HG02884 (cell line): ENCODE results near the gene CAPZA1.

Experiments used
- ATAC-seq: cut with Tn5 transposase; IDR thresholded peaks from one replicate; pipeline ENCODE4 v1.9.1; 2021; ENCODE audit warnings: mild to moderate bottlenecking, moderate library complexity; ENCODE audit not compliant: unreplicated experiment

CAPZA1 gene

DNA sequence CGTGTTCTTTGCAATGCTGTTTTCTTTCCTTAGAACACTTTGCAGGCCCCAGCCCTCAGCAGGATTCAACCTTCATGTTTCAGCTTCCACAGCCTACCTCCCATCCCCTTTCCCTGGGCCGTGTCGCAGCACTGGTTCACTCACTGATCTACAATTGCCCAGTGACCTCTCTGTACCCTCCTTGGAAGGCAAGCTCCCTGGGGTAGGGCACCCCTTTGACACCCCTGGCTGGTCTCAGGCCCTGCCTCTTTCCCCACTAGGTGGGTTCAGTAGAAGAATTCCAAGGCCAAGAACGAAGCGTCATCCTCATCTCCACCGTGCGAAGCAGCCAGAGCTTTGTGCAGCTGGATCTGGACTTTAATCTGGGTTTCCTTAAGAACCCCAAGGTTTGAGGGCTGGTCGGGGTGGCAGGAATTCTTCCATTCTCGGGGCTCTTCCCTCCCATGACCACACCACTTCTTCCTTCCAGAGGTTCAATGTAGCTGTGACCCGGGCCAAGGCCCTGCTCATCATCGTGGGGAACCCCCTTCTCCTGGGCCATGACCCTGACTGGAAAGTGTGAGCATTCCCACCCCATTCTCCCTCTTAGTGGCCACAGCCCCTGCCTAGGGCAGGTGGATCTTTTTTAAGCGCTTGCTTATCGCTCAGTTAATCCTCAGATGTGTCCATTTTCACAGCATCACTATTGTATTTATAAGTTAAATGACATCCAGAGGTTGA lies 80.0 kb downstream of the CAPZA1 start:
- ATAC-seq = no peak

DNA sequence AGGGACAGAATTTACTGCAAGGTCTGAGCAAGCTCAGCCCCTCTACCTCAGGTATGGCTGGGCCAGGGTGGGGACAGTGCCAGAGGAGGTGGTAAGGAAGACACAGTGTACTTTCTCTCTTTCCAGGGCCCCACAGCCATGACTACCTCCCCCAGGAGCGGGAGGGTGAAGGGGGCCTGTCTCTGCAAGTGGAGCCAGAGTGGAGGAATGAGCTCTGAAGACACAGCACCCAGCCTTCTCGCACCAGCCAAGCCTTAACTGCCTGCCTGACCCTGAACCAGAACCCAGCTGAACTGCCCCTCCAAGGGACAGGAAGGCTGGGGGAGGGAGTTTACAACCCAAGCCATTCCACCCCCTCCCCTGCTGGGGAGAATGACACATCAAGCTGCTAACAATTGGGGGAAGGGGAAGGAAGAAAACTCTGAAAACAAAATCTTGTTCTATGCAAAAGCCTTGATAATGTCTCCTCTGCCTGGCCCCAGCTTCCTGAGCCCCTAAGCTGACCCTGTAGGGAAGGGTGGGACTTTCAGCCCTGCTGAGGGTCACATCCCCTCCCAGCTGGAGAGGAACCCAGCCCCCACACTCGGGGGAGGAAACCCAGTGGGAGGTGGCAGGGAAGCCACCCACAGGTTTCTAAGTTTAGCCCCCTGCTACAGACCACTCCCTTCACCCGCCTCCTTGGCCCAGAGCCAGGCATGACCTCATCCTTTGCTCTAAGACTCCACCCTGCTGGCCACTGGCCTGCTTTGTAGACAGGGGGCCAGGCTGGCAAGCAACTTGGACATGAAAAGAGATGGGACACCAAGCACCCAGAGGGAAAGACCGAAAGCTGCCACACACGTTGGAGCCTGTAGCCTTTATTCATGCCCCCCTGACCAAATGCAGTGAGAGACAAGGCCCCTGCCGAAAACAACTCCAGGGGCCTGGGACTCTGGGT lies 80.9 kb downstream of the CAPZA1 start:
- ATAC-seq = no peak

DNA sequence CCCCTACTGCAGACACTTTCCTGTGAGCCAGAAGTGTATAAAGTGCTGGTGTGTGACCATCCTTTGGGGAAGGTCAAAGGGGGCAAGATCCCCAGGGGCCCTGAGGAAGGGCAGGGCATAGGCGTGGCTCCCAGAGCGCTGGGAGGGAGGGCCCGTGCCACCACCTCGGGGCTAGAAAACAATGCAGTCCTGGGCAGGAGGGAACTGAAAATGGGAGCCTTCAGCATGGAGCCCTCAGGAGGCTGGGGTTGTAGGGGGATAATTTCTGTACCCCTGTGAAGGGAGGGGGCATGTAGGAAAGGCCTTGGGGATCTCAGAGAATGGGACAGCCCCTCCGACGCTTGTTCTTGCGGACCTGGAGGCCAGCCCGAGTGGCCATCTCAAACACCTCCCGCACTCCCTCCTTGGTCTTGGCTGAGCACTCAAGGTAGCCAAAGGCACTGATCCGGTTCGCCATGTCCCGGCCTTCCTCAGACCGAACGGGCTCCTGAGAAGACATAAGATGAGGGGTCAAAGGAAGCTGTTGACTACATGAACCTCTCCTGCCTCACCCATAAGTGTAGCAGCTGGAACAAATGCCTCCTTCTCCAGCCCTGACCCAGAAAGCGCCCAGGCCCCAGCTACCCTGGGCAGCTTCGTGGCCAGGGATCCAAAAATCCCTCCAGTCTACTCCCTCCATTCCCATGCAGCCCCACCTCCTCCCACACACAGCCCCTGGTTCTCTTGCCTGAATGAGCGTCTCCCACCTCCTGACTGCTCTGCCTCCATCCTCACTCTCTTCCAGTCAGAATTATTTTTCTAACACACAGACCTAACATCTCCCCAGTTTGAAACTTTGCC lies 81.8 kb downstream of the CAPZA1 start:
- no peak for ATAC-seq

DNA sequence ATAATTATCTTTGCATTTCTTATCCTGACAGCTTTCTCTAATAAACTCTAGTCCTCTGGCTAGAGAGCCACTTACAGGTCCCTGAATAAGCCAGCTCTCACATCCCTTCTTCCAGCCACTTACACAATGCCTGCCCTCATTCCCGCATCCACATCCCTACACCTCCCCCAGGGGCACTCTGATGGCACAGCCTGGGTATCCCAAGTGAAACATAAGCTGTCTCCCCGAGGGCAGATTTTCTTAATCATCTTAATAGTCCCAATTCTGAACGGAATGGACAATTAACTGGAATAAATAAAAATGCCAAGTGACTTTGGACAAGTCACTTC lies 82.4 kb downstream of the CAPZA1 start:
- ATAC-seq = no peak

DNA sequence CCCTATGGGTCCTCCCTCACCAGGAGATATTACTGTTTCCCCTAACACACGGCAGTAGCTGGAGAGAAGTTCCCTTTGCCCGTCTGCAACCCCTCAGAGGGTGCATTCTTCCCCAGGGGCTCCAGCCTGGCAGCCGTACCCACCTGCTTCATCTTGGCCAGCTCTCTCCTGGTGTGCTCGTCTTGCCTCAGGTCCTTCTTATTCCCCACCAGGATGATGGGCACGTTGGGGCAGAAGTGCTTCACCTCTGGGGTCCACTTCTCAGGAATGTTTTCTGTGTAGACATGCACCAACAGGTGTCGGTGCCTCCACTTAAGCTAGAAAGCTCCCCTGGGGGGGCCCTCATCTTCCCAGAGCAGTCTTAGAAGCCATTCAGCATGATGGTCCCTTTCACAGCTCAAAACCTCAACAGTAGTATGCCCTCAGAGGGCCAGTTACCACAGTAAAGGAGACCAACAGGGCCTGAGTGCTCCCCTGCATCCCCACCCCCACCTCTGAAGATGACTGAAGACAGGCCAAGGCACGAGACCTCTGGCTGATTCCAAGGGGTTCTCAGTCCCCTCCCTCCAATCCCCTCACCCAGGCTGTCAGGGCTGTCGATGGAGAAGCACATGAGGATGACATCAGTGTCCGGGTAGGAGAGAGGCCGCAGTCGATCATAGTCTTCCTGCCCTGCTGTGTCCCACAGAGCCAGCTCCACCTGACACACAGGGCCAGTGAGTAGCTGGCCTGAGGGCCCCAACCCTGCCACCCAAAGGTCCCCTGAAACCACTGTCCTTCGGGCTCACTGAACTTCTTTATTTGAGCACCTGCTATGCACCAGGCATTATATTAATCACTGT lies 83.0 kb downstream of the CAPZA1 start:
- ATAC-seq = no peak

DNA sequence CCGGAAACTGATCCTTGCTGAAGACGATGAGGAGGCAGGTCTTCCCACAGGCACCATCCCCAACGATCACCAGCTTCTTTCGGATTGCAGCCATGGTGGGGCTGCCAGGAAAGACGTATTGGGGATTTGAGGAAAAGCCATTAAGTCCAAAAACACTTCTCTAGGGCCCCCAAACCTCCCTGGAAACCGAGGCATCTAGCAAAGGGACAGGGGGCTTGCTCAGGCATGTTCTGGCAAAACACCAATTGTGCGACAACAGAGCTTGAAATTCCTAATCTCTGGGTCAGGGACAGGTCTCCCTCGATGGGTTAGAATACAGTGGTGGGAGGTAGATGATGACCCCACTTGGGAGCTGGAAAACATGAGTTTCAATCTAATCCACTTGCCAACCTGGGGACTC lies 84.1 kb downstream of the CAPZA1 start:
- no peak for ATAC-seq

DNA sequence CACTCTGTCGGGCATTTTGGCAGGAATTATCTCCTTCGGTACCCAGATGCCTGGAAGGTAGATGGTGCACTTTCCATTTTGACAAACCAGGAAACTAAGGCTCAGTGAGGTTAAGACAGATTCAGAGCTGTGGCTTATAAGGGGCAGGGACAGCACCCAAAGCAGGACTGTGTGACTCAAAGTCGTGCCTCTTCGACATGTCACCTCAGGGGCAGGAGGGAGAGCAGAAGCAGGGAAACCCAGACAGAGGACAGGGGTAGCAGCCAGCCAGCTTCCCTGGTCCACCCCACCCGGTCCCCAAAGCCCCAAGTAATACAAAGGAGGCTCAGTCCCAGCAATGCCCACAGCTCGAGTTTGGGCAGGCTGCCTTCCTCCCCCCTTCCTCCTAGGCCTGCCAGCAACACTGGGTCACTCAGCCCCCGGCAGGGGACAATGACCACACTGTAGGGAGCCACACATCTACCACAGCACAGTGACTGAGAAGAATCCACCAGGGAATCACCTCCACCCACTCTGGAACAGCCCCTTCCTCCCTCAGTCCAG lies 84.8 kb downstream of the CAPZA1 start:
- no peak for ATAC-seq

DNA sequence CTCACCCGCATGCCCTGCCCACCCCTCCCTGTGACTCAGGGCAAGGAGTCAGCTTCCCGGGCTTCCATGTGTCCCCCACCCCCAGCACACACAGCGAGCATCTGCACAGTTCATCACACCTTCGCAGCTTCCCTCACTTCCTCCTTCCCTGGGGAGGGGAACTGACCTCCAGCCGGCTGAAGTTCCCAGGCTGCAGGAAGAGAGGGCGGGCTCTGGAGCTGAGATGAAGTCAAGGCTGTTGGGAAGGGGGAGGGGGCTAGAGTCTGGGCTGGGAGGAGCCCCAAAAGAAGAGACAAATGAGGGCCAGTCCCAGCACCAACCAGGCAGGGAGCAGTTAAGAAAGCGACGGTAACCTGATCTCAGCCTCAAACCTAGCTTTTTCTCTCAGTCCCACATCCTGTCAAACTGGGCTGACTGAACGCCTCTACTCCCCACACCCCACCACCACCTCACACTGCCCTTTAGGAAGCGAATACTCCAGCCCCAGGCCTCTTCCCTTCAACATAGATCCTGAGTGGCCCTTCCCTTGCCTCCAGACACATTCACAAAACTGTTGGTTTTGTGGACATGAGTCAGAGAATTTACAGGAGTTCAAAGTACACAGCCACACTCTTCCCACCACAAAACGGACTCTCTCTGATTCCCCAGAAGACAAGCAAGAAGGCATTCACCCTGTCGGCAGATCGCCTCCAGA lies 85.4 kb downstream of the CAPZA1 start:
- ATAC-seq = peak; percentile 57

DNA sequence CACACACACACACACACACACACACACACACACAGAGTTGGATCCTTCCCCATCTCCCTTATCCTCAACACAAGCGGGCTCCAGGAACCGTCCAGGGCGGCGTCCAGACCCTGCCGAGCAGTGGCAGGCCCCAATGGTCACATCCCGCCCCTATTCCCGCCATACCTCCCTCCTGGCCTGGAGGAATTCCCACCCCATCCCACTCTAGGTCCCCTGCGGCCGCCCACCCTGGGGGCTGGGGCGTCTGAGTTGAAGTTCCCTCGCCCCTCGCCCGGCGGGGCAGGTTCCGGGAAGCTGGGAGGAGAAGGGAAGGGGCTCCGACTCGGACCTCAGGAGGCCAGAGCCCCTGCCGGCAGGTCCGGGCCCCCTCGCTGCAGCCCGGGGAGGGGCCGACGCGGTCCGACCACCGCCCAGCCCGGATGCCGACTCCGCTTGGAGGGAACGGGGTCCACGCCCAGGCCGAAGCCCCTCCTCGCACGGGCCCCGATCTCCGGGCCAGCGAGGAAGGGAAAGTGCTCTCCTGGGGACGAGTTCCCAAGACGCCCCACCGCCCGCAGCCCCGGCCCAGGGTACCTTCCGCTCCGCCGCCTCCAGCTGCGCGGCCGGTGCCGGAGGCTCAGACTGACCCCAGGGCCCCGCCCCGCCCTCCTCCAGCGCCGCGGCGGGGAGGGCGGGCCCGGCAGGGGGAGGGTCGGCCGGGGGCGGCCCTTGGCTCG lies 87.0 kb downstream of the CAPZA1 start, which contains the start of gene RHOC:
RHOC (minus strand) TSS at position 623 of the 716 bp plus-strand sequence. CDS start 3,328 bp downstream, outside the sequence.
- peak; percentile 46 for ATAC-seq

DNA sequence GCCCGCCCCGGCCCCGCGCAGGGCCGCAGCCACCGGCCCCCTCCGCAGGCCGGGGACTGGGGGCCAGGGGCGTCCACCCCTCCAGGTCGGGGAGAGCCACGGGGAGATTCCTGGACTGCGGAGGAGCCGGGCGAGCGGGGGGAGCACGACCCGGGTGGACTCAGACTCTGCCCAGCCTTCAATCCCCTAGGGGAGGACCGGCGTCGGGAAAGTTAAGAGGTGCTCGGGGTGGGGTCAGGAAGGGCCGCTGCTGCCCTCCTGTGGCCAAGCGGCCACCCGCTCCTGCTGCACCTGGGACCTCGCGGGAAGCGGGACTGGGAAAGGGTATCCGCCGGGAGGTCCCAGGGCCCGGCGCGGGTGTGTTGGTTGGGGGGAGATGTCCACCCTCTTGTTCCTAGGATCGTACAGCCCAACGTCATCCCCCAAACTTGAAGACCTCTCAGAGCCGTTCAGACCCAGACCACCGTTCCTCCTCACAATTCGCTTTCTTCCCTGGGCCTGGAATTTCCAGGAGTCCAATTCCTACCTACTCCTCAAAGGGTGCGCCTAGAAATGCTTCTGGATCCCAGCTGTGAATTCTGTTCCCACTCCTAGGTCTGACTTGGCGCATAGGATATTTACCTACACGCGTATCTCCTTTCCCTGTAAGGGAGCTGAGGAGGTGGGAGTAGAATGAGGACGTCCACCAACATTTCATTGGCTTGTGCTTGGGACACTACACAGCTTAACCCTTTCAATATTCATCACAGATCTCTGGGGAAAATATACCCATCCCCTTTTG lies 87.8 kb downstream of the CAPZA1 start:
- peak; percentile 43 for ATAC-seq

DNA sequence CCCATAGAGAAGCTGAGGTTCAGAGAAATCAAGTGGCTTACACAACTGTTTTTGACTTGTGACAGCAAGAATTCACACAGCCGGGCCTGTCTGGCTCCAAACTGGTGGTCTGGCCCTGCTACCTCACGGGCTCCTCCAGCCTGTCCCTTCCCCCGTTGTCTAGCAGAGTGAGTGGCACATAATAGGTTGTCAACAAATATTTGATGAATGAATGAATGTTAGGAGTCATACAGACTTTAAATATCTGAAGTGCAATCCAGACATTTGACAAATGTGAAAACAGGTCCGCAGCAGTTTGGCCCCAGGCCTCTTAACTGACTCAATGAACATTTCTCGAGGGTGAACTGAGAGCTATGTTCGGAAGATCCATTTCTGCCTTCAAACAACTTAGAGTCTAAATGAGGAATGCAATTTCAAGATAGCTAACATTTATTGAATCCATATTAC lies 88.4 kb downstream of the CAPZA1 start:
- ATAC-seq = no peak

DNA sequence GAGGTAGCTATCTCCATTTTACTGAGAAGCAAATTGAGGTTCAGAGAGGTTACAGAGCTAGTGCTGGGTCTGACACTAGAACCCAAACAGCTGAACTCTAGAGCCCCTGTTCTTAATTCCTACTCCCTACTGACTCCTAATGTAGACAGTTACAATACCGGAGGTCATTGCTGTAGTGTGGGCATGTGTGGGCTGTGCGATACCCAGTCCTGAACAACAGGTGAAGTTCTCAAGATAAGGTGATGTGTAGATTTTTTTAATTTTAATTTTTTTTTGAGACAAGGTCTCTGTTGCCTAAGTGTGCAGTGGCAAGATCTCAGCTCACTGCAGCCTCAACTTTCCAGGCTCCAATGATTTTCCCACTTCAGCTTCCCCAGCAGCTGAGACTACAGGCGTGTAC lies 88.9 kb downstream of the CAPZA1 start:
- ATAC-seq = no peak

DNA sequence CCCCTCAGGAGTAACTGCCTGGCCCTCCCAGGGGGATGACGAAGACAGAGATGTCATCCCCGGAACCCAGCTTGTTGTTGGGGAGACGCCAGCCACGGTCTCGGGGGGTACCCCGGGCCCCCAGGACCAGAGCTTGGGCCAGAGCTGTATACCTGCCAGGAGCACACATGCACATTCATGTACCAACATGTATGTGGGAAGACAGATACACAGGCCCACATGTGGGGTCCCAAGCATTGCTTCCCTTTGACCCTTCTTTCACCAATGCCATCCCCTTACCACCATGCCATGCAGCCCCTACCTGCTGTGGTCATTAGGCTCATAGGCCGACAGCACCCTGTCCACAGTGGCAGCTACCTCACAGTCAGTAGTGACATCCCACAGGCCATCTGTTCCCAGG lies 90.5 kb downstream of the CAPZA1 start:
- ATAC-seq = no peak

DNA sequence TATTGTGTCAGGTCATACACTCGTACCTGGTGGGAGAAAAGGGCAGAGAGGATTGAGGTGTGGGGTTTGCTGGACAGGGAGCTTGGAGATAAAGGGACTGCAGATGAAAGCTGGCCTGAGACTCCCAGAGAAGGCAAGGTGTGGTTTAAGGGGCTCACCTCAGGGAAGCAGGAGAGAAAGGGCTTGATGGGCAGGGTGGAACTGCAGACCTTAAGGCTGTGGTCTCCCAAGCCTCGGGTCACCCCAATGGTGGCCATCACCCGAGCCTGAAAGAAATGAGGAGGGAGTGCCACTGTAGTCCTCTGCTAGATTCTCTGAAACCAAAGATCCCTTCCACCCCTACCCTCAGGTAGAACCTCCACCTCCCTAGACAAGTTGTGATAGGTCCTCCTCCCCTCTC lies 91.0 kb downstream of the CAPZA1 start:
- ATAC-seq = no peak

DNA sequence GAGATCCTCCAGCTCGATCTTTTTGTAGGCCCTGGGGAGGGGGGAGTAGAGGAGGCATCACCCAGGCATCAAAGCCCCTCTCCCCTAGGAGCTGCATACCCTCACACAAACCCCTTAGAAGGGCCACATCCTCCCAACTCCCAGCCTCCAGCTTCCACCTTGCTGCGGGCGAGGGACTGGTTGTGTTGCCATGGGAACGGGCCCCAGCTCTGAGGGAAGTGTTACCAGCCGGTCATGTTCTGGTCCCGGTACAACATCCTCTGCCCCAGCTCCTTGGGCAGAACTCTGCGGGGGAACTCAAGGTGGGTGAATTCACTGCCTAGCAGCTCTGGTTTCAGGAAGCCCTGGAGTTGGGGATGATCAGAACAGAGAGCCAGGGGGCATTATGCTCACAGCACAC lies 91.4 kb downstream of the CAPZA1 start:
- ATAC-seq = no peak

DNA sequence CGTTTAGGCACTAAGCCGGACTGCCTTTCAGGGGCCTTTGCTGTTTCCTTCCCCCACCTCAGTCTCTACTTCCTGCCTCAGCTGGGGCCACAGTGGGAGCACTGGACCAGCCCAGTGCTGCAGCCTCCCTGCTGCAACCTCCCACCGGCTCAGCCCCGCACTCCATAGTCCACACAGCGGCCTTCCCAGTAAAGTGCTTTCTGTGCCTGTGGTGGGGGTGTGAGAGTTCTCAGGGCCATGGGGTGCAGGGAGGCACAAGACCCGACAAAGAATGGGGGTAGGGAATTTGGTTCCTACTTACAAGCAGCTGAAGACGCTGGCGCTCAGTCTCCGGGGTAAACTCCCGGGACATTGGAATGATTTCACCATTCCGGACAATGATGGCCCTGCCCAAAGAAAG lies 92.0 kb downstream of the CAPZA1 start:
- no peak for ATAC-seq

DNA sequence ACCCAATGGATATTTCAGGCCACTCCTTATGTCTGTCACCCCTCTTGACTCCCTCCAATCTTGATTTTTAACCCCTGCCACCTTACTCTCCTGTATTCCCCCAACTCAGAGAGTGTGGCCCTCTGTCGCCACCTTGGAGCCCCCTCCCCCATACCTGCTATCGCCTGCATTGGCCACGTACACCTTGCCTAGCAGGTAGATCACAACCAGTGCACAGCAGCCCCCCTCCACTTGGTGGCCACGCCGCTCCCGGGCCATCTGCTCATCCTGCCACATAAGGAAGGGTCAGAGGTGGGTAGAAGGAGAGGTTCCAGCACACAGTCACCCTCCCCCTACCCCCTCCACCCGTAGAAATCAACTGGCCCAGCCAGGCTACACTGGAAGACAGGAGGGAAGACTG lies 92.6 kb downstream of the CAPZA1 start:
- ATAC-seq = no peak

DNA sequence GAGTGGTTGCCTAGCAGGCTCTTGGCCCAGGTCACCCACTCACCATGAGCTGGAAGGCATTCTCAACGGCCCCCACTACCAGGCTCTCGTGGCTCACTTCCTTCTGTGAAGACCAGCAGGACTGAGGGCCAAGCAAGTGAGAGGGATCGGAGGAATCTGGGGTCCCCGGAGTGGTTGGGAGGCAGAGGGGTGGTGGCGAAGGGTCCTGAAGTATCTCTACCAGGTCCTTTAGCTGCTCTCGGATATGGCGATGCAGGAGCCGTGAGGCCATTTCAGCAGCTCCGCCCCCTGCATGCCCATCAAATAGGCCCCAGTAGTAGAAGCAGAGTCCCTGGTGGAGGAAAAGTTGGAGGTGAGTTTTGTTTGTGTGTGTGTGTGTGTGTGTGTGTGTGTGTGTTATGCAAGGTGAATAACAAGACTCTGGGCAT lies 93.1 kb downstream of the CAPZA1 start:
- no peak for ATAC-seq
